A673 (cell line): ENCODE data around the gene C4orf50.

Experiments used
- EZH2 ChIP-seq: fragments of 200-600 bp; sonication (generic); IDR thresholded peaks from 2 replicates; pipeline ENCODE4 v1.6.1; 2017; ENCODE audit warnings: borderline replicate concordance, low read depth, mild to moderate bottlenecking, mixed read lengths, antibody characterized with exemption, low read length; ENCODE audit not compliant: poor library complexity, severe bottlenecking
- TF ChIP-seq, protein P1 (sequence below): fragments of 300-800, 200-600 bp; sonication (generic); conservative IDR thresholded peaks from 2 replicates; pipeline ENCODE4 v1.5.1; 2017; ENCODE audit warnings: low read depth, mild to moderate bottlenecking, antibody characterized with exemption, low read length, moderate library complexity, mixed read lengths

GRCh38 chr4:5942947-5943346 is 75.3 kb downstream of the C4orf50 start:
- TF ChIP-seq, protein P1, sequence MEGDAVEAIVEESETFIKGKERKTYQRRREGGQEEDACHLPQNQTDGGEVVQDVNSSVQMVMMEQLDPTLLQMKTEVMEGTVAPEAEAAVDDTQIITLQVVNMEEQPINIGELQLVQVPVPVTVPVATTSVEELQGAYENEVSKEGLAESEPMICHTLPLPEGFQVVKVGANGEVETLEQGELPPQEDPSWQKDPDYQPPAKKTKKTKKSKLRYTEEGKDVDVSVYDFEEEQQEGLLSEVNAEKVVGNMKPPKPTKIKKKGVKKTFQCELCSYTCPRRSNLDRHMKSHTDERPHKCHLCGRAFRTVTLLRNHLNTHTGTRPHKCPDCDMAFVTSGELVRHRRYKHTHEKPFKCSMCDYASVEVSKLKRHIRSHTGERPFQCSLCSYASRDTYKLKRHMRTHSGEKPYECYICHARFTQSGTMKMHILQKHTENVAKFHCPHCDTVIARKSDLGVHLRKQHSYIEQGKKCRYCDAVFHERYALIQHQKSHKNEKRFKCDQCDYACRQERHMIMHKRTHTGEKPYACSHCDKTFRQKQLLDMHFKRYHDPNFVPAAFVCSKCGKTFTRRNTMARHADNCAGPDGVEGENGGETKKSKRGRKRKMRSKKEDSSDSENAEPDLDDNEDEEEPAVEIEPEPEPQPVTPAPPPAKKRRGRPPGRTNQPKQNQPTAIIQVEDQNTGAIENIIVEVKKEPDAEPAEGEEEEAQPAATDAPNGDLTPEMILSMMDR, result no peak
- TF ChIP-seq EZH2, result no peak
